ENCODE results near the gene KSR1. TPM values are rescaled to one million over a fixed set of nuclear protein-coding genes. Genes with fewer than 3 reads are reported as not detected.
"Not testable (repeated sequence)": the region's sequence is repeated elsewhere in the genome, so short reads cannot be mapped to it uniquely, and the experiment has no call there.

The KSR1 gene
- total and polyA plus RNA-seq, 10 of the 15 experiments (the other 5 are each of a cell fraction or from before 2014, with no cell fraction given): 0.97 to 66.6 (median 22.9) TPM

DNA sequence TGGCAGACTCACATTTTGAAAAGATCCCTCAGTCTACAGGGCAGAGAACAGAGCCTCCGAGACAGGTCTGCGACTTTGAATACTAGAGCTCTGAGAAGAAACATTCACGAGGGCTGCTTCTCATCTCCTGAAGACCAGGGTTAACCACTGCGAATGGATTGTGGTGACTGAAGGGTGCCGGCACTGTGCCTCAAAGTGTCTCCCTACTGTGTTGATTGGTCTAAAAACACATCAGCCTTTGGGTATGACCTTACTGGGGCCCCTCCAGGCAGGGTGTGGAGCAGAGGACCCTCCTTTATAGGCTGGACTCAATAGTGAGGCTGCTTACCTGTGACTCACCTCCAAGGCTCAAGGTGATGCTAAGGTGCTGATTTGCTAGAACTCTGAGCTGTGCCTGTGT lies 172.1 kb downstream of the KSR1 start:
- DNase-seq (ENCODE audit: low read depth, low spot score) (no peak), ATAC-seq (no peak), FAIRE-seq (no peak)
- H3K9ac ChIP-seq (ENCODE audit: control insufficient read depth, insufficient read depth, low read length): no peak overlapping the region
- H4K20me1 ChIP-seq (ENCODE audit: control insufficient read depth, insufficient read depth): no peaks in the 10 kb centered on the region
- in situ Hi-C loops (cut with MboI): no loop called here
- ChIA-PET CTCF (no interaction called here), POLR2A (no interaction called here), SMC1A (ENCODE audit: uncharacterized antibody, unreplicated experiment) (no interaction called here), RAD21 (ENCODE audit: unreplicated experiment) (no interaction called here)
- H3K36me3 ChIP-seq (ENCODE audit: control insufficient read depth in 2 of 2, insufficient read depth in 2 of 2, low read length in 1 of 2): peaks cover 3 to 13% of the 10 kb centered on the region in 2 experiments; a peak in 3 of 4 replicates
- BruUV-seq (replicated peaks): no TSS peak
- H3K9me3 ChIP-seq (replicated peaks; ENCODE audit: control insufficient read depth, insufficient read depth, low read length): no peaks in the 10 kb centered on the region; the same call in 2 of the 3 replicates
- intact Hi-C loops (cut with micrococcal nuclease; ENCODE audit: unreplicated experiment): no loop called here
- H3K4me3 ChIP-seq: no peak overlapping the region
- H3K79me2 ChIP-seq (ENCODE audit: control insufficient read depth, insufficient read depth, low read length): peaks cover 25% of the 10 kb centered on the region
- 98% methylated on average over 5 of the region's 5 CpGs for WGBS (ENCODE audit: insufficient coverage, insufficient replicate concordance, low lambda C conversion rate, missing lambda C conversion rate)
- H3K27me3 ChIP-seq (replicated peaks in 1 of 2; ENCODE audit: control insufficient read depth in 2 of 2, insufficient read depth in 2 of 2, low read length in 1 of 2): no peaks in the 10 kb centered on the region
- peaks cover 7% of the 10 kb centered on the region for H3K4me1 ChIP-seq (ENCODE audit: control insufficient read depth, insufficient read depth, low read length)
- no peak overlapping the region for H3K27ac ChIP-seq (ENCODE audit: control insufficient read depth, insufficient read depth)
- TF ChIP-seq SMAD5 (IDR thresholded peaks at IDR 0.05; ENCODE audit: low read depth): no peak
- no peak for TF ChIP-seq SUPT20H (IDR thresholded peaks at IDR 0.05; ENCODE audit: borderline replicate concordance, control insufficient read depth, low read depth, low read length)
- TF ChIP-seq RUNX3 (IDR thresholded peaks at IDR 0.05; ENCODE audit: low read length): peak; percentile 36; the same call in 1 of the 2 replicates
- no peak for TF ChIP-seq ESRRA (IDR thresholded peaks at IDR 0.05; ENCODE audit: low read length)
- TF ChIP-seq, protein P1, sequence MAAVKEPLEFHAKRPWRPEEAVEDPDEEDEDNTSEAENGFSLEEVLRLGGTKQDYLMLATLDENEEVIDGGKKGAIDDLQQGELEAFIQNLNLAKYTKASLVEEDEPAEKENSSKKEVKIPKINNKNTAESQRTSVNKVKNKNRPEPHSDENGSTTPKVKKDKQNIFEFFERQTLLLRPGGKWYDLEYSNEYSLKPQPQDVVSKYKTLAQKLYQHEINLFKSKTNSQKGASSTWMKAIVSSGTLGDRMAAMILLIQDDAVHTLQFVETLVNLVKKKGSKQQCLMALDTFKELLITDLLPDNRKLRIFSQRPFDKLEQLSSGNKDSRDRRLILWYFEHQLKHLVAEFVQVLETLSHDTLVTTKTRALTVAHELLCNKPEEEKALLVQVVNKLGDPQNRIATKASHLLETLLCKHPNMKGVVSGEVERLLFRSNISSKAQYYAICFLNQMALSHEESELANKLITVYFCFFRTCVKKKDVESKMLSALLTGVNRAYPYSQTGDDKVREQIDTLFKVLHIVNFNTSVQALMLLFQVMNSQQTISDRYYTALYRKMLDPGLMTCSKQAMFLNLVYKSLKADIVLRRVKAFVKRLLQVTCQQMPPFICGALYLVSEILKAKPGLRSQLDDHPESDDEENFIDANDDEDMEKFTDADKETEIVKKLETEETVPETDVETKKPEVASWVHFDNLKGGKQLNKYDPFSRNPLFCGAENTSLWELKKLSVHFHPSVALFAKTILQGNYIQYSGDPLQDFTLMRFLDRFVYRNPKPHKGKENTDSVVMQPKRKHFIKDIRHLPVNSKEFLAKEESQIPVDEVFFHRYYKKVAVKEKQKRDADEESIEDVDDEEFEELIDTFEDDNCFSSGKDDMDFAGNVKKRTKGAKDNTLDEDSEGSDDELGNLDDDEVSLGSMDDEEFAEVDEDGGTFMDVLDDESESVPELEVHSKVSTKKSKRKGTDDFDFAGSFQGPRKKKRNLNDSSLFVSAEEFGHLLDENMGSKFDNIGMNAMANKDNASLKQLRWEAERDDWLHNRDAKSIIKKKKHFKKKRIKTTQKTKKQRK (IDR thresholded peaks at IDR 0.05; ENCODE audit: low read depth, low read length): no peak
- no peak for TF ChIP-seq MTA3 (IDR thresholded peaks at IDR 0.05; ENCODE audit: borderline replicate concordance, low read length)
- TF ChIP-seq CREB1 (IDR thresholded peaks at IDR 0.05; ENCODE audit: low read depth): no peak
- no peak for TF ChIP-seq SRF (IDR thresholded peaks at IDR 0.05; ENCODE audit: low read depth in 2 of 2, low read length in 2 of 2)
- no peak overlapping the region for H2AFZ ChIP-seq (ENCODE audit: control insufficient read depth, low read depth, low read length)
- H3K4me2 ChIP-seq (ENCODE audit: control insufficient read depth, insufficient read depth): no peak overlapping the region

- H3K4me1 ChIP-seq (ENCODE audit: control insufficient read depth, insufficient read depth, low read length); H3K36me3 ChIP-seq (ENCODE audit: control insufficient read depth in 2 of 2, insufficient read depth in 2 of 2, low read length in 1 of 2); H3K9ac ChIP-seq (ENCODE audit: control insufficient read depth, insufficient read depth, low read length); POLR2A ChIA-PET; RAD21 ChIA-PET (ENCODE audit: unreplicated experiment); BruUV-seq (replicated peaks); H2AFZ ChIP-seq (ENCODE audit: control insufficient read depth, low read depth, low read length); H3K4me2 ChIP-seq (ENCODE audit: control insufficient read depth, insufficient read depth); H3K4me3 ChIP-seq; ATAC-seq; DNase-seq (ENCODE audit: low read depth, low spot score); H3K27me3 ChIP-seq (replicated peaks in 1 of 2; ENCODE audit: control insufficient read depth in 2 of 2, insufficient read depth in 2 of 2, low read length in 1 of 2); H3K9me3 ChIP-seq (replicated peaks; ENCODE audit: control insufficient read depth, insufficient read depth, low read length); intact Hi-C loops (cut with micrococcal nuclease; ENCODE audit: unreplicated experiment); H3K27ac ChIP-seq (ENCODE audit: control insufficient read depth, insufficient read depth); FAIRE-seq; H4K20me1 ChIP-seq (ENCODE audit: control insufficient read depth, insufficient read depth); in situ Hi-C loops (cut with MboI): not testable (repeated sequence)
- ChIA-PET CTCF (interaction anchor here (6.7 kb wide), 1 partner anchor 25 kb away, joined by 59 read pairs; no protein-coding TSS in a partner anchor), SMC1A (ENCODE audit: uncharacterized antibody, unreplicated experiment) (interaction anchor here (1.0 kb wide), 1 partner anchor 26 kb away, joined by 3 read pairs; no protein-coding TSS in a partner anchor)
- WGBS (ENCODE audit: insufficient coverage, insufficient replicate concordance, low lambda C conversion rate, missing lambda C conversion rate): 74% methylated on average over 3 of the region's 3 CpGs
- peaks cover 34% of the 10 kb centered on the region for H3K79me2 ChIP-seq (ENCODE audit: control insufficient read depth, insufficient read depth, low read length)
Observed at GRCh38 chr17:27629260-27629659, 173.0 kb downstream of the KSR1 start.

Data from GM12878 (cell line).